Stimulated activated CD8-positive, alpha-beta memory T cell treated with anti-CD3 and anti-CD28 coated beads, Interleukin-15, amount 100 ng/mL, for 48 hours (primary cell): Measurements from ENCODE around the gene PTPN1.
"Not testable (repeated sequence)": the region's sequence is repeated elsewhere in the genome, so short reads cannot be mapped to it uniquely, and the experiment has no call there.

Source experiments
- DNase-seq, 2 donors: peaks; one replicate each; pipeline ENCODE4 v3.0.0-alpha.2; 2020; ENCODE audit warnings: low read depth in 2 of 2

PTPN1 gene

GRCh38 chr20:50608750-50609104, 98.5 kb downstream of the PTPN1 start:
- no peak for DNase-seq

GRCh38 chr20:50609438-50609989, 99.3 kb downstream of the PTPN1 start:
- no peak for DNase-seq

- DNase-seq, result no peak
Measured at GRCh38 chr20:50610212-50610718, 100.1 kb downstream of the PTPN1 start.

GRCh38 chr20:50611128-50611810, 101.1 kb downstream of the PTPN1 start:
- no peak for DNase-seq

- no peak for DNase-seq
Measured at GRCh38 chr20:50613438-50614169, 103.4 kb downstream of the PTPN1 start.

GRCh38 chr20:50615407-50615806, 105.2 kb downstream of the PTPN1 start:
- DNase-seq, result no peak

GRCh38 chr20:50617022-50617421, 106.8 kb downstream of the PTPN1 start:
- no peak for DNase-seq

- no peak for DNase-seq
Measured at GRCh38 chr20:50618537-50618936, 108.4 kb downstream of the PTPN1 start.

- not testable (repeated sequence) for DNase-seq
Measured at GRCh38 chr20:50620459-50620858, 110.3 kb downstream of the PTPN1 start.

- DNase-seq, result no peak
Measured at GRCh38 chr20:50621068-50621665, 111.0 kb downstream of the PTPN1 start.

- no peak for DNase-seq
Measured at GRCh38 chr20:50624351-50625016, 114.3 kb downstream of the PTPN1 start.

- no peak for DNase-seq
Measured at GRCh38 chr20:50625986-50626677, 115.9 kb downstream of the PTPN1 start.

- DNase-seq, result no peak
Measured at GRCh38 chr20:50627747-50628146, 117.6 kb downstream of the PTPN1 start.

GRCh38 chr20:50628332-50628731, 118.1 kb downstream of the PTPN1 start:
- no peak for DNase-seq

GRCh38 chr20:50628853-50629669, 118.9 kb downstream of the PTPN1 start:
- no peak for DNase-seq

GRCh38 chr20:50629670-50630045, 119.5 kb downstream of the PTPN1 start:
- DNase-seq, result no peak

GRCh38 chr20:50630578-50631263, 120.5 kb downstream of the PTPN1 start:
- no peak for DNase-seq

- DNase-seq, result no peak
Measured at GRCh38 chr20:50632236-50632635, 122.1 kb downstream of the PTPN1 start.

- DNase-seq, result no peak
Measured at GRCh38 chr20:50632701-50633100, 122.5 kb downstream of the PTPN1 start.

GRCh38 chr20:50633361-50633760, 123.2 kb downstream of the PTPN1 start:
- DNase-seq, result no peak
